ENCODE results near the gene PTX4. TPM values are rescaled to one million over a fixed set of nuclear protein-coding genes. Genes with fewer than 3 reads are reported as not detected.

PTX4 gene
- total RNA-seq, 2 donors from 2014 or later = not detected

DNA sequence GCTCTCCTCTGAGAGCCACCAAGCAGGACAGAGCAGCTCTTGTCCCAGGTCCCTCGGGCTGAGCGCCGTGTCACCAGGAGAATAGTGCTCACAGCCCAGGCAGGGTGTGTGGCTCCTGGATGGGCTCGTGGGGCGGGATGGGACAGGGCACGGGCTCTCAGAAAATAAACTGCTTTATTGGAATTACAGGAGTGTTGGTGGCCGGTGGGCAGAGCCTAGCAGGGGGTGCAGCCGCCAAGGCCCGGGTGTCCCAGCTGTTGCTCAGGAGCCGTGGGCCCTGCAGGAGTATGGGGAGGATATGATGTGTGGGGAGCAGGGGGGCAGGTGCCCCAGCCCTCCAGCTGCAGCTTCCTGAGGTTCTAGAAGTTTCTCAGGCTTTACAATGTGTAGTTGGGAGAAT is 21.5 kb upstream of the PTX4 start:
- Mint-ChIP-seq H3K27me3 (no peaks in the 10 kb centered on the region), H3K36me3 (ENCODE audit: low read depth) (peaks cover 24% of the 10 kb centered on the region), H3K4me3 (no peak overlapping the region), H3K4me1 (no peaks in the 10 kb centered on the region), H3K9me3 (no peaks in the 10 kb centered on the region), H3K27ac (no peak overlapping the region)
- ATAC-seq (replicated peaks) = no peak

DNA sequence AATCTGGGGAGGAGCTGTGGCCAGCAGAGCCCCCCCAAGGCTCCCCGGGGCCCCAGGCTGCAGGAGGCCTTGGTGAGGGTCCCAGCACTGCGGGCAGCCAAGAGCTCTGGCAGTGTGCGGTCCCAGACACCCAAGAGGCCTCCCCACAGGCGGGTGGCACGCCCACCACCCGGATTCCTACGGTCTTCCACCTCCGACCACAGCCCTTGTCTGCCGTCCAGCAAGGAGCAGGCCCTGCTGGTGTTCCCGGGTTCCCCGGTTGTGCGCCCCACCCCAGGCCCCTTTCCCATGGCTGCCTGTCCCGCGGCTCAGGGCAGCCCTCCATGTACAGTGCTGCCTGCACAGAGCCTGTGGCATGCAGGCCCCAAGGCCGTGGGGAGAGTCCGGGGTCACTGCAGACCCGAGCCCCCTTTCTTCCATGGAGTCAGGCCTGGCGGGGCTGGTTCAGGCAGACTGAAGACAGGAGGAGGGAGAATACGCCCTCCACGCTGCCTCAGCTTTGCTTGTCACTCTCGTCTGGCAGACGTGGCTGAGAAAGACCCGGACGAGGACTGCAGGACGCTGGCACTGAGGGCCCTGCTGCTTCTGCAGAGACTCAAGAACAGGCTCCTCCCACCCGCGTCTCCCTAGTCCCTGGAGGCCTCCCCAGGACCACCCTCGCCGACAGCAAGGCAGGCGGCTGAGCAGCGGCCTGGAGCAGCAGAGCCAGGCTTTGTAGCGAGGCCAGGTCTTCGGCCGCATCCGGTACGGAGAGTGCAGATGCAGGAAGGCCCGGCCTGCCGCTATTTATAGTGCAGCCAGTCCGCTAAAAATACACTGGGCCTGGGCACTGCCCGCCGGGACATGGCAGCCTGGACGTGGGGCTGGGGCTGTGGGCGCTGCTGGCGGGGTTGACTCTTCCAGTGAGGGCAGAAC is 20.8 kb upstream of the PTX4 start:
- Mint-ChIP-seq H3K36me3 (ENCODE audit: low read depth) (peaks cover 24% of the 10 kb centered on the region), H3K4me1 (no peaks in the 10 kb centered on the region), H3K4me3 (no peak overlapping the region), H3K27me3 (no peaks in the 10 kb centered on the region), H3K27ac (no peak overlapping the region), H3K9me3 (no peaks in the 10 kb centered on the region)
- ATAC-seq (replicated peaks) = no peak

DNA sequence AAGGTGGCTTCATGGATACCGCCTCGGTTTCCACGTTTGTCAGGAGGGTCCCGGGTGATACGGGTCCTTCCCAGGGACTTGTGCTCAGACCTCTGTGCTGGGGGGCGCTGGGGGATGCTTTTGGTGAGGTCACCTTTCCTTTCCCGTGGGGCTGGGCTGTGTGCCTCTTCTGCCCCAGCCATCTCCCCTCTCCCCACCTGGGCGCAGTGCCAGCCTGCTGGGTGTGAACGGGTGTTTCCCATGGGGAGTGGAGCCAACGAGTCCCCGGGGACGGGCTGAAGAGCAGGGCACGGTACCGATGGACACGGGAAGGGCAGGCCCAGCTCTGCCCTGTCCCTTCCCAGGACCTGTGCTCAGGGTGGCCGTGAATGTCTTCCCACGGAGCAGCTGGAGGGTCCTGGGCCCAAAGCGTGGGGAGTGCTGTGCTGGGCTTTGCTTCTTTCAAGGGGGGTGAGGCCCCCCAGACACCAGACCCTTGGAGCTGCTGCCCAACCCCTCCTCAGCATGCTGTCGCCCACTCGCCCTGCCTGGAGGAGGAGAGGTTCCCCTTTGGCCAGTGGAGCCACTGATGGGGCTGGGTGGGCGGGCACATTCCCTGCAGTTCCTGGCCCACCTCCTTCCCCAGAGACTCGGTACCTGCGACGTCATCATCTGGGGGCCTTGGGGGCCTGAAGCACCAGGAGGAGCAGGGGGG is 19.9 kb upstream of the PTX4 start:
- ATAC-seq (replicated peaks) = no peak
- Mint-ChIP-seq H3K27me3 (no peaks in the 10 kb centered on the region), H3K36me3 (ENCODE audit: low read depth) (peaks cover 27% of the 10 kb centered on the region), H3K27ac (no peak overlapping the region), H3K9me3 (no peaks in the 10 kb centered on the region), H3K4me1 (no peaks in the 10 kb centered on the region), H3K4me3 (no peak overlapping the region)

DNA sequence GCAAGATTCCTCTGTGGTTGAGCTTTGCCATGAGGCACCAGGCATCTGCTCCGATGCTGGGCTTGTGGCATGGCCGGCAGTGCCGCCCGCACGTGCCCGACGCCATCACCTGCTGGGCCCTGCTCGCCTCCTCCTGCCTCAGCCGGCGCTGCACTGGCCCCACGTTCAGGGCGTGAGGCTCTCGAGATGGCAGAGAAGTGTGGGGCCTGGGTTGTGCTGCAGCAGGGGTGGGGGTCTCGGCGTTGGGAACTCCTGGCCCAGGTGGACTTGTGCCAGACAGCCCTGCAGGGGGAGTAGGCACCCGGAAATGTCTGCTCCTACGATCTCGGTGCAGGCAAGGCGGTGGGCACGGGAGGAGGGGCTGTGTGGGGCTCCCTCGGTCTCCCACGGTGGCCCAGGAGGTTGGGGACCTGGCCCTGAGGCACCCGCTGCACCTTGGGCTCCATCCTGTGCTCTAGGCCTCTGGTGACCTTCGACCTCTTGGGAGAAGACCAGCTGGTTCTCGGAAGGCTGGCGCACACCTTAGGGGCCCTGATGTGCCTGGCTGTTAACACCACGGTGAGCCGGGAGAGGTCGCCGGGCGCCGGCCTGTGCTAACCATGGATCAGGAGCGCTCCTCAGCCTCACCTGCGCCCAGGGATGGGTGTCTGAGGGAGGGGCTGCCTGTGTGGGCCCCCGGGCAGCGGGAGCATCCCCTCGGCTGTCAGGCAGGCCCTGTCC is 17.9 kb upstream of the PTX4 start:
- Mint-ChIP-seq H3K4me3 (no peak overlapping the region), H3K27me3 (no peaks in the 10 kb centered on the region), H3K27ac (no peak overlapping the region), H3K36me3 (ENCODE audit: low read depth) (peaks cover 24% of the 10 kb centered on the region), H3K4me1 (no peaks in the 10 kb centered on the region), H3K9me3 (no peaks in the 10 kb centered on the region)
- no peak for ATAC-seq (replicated peaks)

DNA sequence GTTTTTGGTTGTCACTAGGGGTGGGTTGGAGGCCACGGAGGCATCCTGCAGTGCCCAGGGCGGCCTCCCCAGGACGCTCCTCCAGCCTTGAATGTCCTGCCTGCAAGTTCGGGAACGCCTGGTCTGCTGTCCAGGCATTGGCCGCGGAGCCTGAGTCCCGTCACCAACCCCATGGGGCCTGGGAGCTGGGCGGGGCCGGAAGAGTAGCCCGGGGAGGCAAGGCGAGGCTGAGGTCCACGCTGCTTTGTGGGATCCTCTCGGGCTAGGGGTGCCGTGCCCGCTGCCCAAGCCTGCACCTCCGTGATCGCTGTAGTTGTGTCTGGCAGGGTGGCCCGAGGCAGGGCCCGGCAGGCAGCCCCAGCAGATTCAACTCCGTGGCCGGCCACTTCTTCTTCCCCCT is 17.2 kb upstream of the PTX4 start:
- Mint-ChIP-seq H3K4me3 (no peak overlapping the region), H3K27ac (no peak overlapping the region), H3K27me3 (no peaks in the 10 kb centered on the region), H3K9me3 (no peaks in the 10 kb centered on the region), H3K36me3 (ENCODE audit: low read depth) (peaks cover 20% of the 10 kb centered on the region), H3K4me1 (no peaks in the 10 kb centered on the region)
- no peak for ATAC-seq (replicated peaks)

DNA sequence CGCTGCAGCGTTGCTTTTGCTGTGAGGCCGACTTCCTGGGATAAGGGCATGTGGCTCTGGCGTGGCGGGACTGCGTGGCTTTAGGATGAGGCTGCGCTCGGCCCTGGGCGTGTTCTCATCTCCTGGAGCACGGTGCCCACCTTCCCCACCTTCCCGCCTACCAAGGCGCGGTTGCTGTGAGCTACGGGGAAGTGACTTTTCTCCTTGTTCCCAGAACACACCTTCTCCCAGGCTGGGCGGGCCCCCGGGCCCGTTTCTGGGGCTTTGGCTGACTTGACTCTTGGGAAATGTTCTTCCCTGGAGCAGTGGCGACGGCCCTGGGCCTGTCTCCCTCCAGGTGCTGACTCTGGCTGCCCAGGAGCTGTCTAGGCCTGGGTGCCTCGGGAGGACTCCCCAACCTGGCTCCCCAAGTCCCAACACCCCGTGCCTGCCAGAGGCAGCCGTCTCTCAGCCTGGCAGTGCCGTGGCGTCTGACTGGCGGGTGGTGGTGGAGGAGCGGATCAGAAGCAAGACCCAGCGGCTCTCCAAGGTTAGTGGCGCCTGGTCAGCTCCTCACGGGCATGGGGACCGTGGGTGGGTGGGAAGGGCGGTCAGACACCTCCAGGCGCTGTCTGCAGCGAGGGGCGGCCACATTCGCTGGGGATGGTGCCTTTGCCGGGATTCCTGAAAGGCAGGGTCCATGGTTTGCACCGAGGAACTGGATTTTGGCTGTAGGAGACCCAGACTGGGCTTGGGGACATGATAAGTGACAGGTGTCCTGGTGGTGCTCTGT is 16.5 kb upstream of the PTX4 start:
- no peak overlapping the region for H3K4me3 Mint-ChIP-seq

DNA sequence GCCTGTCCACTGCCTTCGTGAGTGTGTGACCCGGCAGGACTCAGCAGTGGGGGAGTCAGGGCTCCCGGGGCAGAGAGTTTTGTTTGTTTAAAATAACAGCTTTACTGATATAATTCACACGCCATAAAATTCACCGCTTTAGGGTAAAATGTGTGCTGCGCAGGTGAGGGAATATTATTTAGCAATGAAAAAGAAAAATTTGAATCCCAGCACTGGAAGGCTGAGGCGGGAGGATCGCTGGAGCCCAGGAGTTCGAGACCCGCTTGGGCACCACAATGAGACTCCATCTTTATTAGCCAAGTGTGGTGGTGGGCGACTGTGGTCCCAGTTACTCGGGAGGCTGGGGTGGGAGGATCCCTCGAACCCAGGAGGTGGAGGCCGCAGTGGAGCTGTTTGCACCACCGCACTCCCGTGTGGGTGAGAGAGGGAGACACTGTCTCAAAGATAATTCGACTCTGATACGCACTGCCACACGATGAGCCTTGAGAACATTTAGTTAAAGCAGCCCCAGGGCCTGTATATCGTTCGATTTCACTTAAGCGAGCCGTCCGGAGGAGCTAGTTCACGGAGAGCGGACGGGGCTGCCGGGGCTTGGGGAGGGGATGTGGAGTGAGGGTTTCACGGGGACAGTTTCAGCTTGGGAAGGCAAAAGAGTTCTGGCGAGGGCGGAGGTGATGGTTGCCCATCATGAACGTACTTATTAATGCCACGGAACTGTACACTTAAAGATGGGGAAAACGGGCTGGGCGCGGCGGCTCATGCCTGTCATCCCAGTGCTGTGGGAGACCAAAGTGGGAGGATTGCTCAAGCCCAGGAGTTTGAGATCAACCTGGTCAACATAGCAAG is 14.6 kb upstream of the PTX4 start:
- Mint-ChIP-seq H3K4me3 (no peak overlapping the region), H3K27me3 (no peaks in the 10 kb centered on the region), H3K27ac (no peak overlapping the region), H3K9me3 (no peaks in the 10 kb centered on the region), H3K4me1 (no peaks in the 10 kb centered on the region), H3K36me3 (ENCODE audit: low read depth) (peaks cover 22% of the 10 kb centered on the region)
- no peak for ATAC-seq (replicated peaks)

More for the DNA sequence above, 16.5 kb upstream of the PTX4 start:
- Mint-ChIP-seq H3K27ac (no peak overlapping the region), H3K27me3 (no peaks in the 10 kb centered on the region), H3K9me3 (no peaks in the 10 kb centered on the region), H3K36me3 (ENCODE audit: low read depth) (peaks cover 17% of the 10 kb centered on the region), H3K4me1 (no peaks in the 10 kb centered on the region)
- ATAC-seq (replicated peaks) = no peak

DNA sequence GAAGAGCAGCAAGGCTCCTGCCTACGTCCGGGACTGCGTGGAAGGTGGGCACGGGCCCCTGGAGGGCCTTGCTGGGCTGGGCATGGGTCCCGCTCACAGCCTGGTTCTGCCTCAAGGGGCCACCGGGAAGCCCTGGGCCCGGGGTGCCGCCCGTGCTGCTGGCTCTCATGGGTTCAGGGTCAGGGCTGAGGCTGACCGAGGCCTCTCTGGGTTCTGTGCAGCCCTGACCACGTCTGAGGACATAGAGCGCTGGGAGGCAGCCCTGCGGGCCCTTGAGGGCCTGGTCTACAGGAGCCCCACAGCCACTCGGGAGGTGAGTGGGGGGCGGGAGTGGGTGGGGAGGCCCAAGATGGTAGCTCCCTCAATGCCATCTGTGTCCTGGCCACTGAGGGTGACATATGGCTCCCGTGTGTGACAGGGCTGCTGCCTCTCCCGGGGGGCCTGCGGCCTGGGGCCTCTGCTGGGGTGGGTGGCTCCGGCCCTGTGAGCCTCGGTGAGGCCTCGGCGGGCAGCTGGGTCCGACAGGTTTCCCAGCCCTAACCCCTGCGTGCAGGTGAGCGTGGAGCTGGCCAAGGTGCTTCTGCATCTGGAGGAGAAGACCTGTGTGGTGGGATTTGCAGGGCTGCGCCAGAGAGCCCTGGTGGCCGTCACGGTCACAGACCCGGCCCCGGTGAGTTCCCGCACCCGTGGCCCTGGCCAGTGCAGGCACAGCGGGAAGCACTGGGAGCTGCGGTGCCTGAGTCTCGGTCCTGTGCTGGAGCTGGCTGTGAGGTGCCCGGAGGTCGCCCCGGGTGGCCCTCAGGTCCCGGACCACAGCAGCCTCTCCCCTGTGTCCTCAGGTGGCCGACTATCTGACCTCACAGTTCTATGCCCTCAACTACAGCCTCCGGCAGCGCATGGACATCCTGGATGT is 13.6 kb upstream of the PTX4 start:
- ATAC-seq (replicated peaks) = no peak
- H3K36me3 Mint-ChIP-seq (ENCODE audit: low read depth) = peaks cover 29% of the 10 kb centered on the region

DNA sequence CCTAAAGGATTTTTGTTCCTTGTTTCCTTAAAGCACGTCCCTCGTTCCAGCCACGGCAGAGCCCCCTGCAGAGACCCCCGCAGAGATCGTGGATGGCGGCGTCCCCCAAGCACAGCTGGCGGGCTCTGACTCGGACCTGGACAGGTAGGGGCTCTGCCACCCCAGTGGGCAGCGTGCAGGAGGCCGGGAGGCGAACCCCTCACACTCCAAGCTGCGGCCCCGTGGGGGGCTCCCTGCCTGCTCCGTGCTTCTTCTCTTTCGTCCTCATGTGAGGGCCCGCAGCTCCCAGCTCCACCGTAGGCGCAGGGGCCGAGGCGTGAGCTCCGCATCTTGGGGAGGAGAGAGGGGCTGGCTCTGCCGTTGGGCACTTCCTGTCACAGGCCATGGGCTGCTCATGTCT is 12.9 kb upstream of the PTX4 start:
- no peaks in the 10 kb centered on the region for H3K9me3 Mint-ChIP-seq
- no peak overlapping the region for H3K4me3 Mint-ChIP-seq
- no peaks in the 10 kb centered on the region for H3K4me1 Mint-ChIP-seq
- ATAC-seq (replicated peaks) = no peak
- H3K27me3 Mint-ChIP-seq = no peaks in the 10 kb centered on the region
- H3K27ac Mint-ChIP-seq = no peak overlapping the region
- H3K36me3 Mint-ChIP-seq (ENCODE audit: low read depth) = peaks cover 35% of the 10 kb centered on the region

More for the DNA sequence above, 13.6 kb upstream of the PTX4 start:
- H3K4me1 Mint-ChIP-seq = no peaks in the 10 kb centered on the region
- H3K27me3 Mint-ChIP-seq = no peaks in the 10 kb centered on the region
- H3K4me3 Mint-ChIP-seq = no peak overlapping the region
- no peak overlapping the region for H3K27ac Mint-ChIP-seq
- no peaks in the 10 kb centered on the region for H3K9me3 Mint-ChIP-seq

DNA sequence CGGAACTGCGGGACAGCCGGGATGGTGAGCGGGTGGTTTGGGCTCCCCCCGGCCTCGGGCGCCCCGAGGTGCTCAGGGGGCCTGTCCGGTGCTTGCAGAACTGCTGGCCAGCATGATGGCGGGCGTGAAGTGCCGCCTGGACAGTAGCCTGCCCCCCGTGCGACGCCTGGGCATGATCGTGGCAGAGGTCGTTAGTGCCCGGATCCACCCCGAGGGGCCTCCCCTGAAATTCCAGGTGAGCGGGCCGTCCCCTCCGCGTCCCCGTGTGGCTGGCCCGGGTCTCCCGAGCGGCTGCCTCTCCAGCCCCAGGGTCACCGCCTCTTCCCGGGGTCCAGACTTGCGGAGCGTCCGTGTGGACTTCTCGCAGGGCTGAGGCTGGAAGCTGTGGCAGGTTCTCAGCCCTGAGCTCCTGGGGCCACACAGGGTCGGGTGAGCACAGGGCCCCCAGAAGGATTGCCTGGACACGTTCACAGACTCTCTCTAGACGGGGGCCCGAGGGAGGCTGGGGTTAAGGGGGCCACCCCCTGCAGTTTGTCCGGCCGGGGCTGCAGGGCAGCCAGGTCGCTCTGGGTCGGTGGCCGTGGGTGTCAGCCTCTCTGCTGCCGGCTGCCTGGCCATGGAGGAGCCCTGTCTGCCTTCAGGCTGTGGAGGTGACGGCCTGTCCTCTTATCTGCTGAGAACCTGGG is 11.9 kb upstream of the PTX4 start:
- no peak overlapping the region for H3K27ac Mint-ChIP-seq
- no peak overlapping the region for H3K4me3 Mint-ChIP-seq

DNA sequence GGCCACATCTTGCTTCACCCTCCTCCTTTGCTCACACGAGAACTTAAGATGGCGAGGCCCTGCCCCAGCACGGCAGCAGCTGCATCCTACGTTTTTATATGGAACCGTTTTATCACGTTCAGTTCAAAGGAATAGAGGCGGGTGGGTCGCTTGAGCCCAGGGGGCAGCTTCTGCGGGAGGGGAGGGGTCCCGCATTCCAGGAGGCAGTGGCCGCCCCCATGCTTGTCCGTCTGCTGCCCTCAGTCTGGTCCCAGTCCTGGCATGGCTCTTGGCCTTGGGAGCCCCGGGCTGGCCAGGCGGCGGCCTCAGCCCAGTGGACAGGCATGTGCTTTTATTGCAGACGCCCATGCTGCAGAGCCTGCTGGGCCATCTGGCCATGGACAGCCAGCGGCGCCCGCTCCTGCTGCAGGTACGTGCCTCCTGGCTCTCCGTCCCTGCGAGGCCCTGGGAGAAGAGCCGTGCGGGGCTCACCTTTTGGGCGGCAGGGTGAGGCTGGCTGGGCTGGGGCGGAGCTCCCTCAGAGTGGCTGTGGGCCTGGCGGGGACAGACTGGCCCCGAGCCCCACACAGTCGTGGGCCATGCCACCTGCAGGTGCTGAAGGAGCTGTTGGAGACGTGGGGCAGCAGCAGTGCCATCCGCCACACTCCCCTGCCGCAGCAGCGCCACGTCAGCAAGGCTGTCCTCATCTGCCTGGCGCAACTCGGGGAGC is 11.2 kb upstream of the PTX4 start:
- ATAC-seq (replicated peaks) = no peak
- Mint-ChIP-seq H3K4me1 (no peaks in the 10 kb centered on the region), H3K9me3 (no peaks in the 10 kb centered on the region), H3K4me3 (no peak overlapping the region), H3K27ac (no peak overlapping the region), H3K36me3 (ENCODE audit: low read depth) (peaks cover 42% of the 10 kb centered on the region), H3K27me3 (no peaks in the 10 kb centered on the region)

More for the DNA sequence above, 11.9 kb upstream of the PTX4 start:
- peaks cover 37% of the 10 kb centered on the region for H3K36me3 Mint-ChIP-seq (ENCODE audit: low read depth)
- ATAC-seq (replicated peaks) = no peak
- no peaks in the 10 kb centered on the region for H3K4me1 Mint-ChIP-seq
- no peaks in the 10 kb centered on the region for H3K27me3 Mint-ChIP-seq
- H3K9me3 Mint-ChIP-seq = no peaks in the 10 kb centered on the region
